Suprapubic skin (tissue), 3 donors: ENCODE data around the gene RAPGEF5.

Source experiments
- CTCF ChIP-seq, 2 donors: fragments of 200-600 bp in 1 of 2; fragments of 450-650 bp in 1 of 2; sonication (generic) in 1 of 2; IDR thresholded peaks; one replicate each; pipeline ENCODE4 v1.5.1; 2016 to 2019; ENCODE audit warnings: antibody characterized with exemption in 2 of 2, mild to moderate bottlenecking in 1 of 2, moderate library complexity in 1 of 2
- POLR2AphosphoS5 ChIP-seq, 3 donors: sonication (generic); formaldehyde crosslinking; IDR thresholded peaks; one replicate each; pipeline ENCODE4 v1.6.1; 2017; ENCODE audit warnings: antibody characterized with exemption in 3 of 3

GRCh38 chr7:22231141-22231540, 125.8 kb downstream of the RAPGEF5 start:
- no peak for TF ChIP-seq CTCF (IDR thresholded peaks at IDR 0.05)
- no peak for TF ChIP-seq POLR2AphosphoS5 (IDR thresholded peaks at IDR 0.05)
